LNCAP (cell line): ENCODE data around the gene THSD7A.

ENCODE experiments used
- CTCF ChIP-seq: fragments of 450-650 bp; IDR thresholded peaks from 2 replicates; pipeline ENCODE4 v1.5.1; 2017; ENCODE audit warnings: mild to moderate bottlenecking

The THSD7A gene

GRCh38 chr7:11831156-11831735, 752 bp downstream of the THSD7A start:
- TF ChIP-seq CTCF, result no peak

GRCh38 chr7:11830582-11831155, 1.3 kb downstream of the THSD7A start:
- TF ChIP-seq CTCF, result no peak

DNA sequence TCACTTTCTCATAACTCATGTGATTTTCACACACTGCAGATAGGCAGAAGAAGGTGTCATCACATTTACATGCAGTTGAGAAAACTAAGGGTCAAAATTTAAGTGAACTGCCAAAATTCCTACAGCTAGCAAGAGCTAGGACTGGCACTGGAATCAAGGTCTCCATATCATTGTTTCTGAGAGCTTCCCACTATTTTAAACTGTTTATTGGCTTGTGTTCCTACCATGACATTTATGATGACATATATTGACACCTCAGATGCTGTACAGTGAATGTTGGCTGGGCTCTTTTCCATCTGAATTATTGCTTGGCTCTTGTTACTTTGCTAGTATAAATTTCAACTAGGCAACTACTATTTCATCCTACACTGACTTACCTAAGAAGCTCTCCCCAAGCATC, 2.0 kb downstream of the THSD7A start:
- TF ChIP-seq CTCF, result no peak

- TF ChIP-seq CTCF, result no peak
These were observed 12.1 kb downstream of the THSD7A start for GRCh38 chr7:11819947-11820346.

DNA sequence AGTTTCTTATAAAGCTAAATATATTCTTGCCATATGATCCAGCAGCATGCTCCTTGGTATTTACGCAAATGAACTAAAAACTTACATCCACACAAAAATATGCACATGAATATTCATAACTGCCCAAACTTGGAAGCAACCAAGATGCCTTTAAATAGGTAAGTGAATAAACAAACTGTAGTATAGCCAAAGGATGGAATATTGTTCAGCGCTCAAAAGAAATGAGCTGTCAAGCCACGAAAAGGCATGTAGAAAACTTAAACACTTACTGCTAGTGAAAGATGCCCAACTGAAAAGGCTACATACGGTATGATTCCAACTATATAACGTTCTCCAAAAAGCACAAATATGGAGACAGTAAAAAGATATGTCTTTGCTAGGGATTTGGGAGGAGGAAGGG, 12.7 kb downstream of the THSD7A start:
- TF ChIP-seq CTCF, result no peak

- no peak for TF ChIP-seq CTCF
These were observed 13.7 kb downstream of the THSD7A start for GRCh38 chr7:11818281-11818680.

DNA sequence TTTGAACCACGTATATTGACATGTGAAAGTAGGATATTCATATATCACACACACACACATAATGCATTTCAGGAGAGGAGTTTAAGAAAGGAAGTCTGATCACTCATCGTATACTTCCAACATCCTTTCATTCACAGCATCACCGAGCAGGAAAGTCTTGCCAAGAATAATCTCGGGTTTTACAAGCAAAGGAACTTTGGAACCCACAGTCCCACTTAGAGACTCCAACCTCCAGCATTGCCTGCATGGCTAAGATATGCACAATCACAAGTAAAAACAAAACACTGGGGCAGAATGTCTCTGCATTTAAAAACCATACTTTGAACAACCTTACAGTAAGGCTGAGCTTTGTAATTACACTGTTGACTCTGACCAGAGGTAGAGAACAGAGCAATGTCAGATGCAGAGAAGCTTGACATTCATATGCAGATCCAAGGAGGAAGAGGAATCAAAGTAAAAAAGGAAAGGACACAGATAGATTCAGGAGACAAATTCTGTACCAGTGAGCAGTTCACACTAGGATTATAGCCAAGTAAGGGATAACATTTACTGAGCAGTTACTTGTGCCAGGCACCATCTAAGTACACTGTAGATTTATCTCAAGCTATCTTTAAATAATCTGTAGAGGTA, 14.8 kb downstream of the THSD7A start:
- no peak for TF ChIP-seq CTCF
